ENCODE data around the gene BCAS4.

The BCAS4 gene, protein sequence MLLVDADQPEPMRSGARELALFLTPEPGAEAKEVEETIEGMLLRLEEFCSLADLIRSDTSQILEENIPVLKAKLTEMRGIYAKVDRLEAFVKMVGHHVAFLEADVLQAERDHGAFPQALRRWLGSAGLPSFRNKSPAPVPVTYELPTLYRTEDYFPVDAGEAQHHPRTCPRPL

DNA sequence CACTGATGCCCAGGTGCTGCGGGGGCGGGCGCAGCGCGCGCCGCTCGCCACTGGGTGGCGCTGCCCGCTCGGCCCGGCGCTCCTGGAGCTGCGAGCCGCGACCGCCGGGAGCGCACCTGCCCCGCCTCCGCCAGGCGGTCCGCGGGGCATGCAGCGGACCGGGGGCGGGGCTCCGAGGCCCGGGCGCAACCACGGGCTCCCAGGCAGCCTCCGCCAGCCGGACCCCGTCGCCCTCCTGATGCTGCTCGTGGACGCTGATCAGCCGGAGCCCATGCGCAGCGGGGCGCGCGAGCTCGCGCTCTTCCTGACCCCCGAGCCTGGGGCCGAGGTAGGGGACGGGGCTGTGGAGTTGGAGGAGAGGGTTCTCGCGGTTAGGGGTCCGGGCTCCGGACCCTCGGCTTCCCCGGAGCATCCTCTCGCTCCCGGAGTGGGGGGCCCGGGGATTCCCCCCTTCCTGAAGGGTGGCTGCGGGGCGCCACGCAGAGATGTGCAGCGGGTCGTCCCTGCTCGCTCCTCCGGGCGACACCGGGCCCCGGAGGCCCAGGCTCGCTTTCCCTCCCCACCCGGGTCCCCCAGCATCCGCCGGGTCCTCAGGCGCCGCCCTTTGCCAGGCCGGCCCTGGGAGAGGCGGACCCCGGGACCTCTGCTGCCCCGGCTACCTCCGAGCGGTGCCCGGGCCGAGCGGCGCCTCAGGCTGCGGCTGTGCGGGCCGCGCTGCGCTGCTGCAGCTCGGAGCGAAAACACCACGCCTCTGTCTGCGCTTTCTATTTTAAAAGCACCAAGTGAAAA lies at the start of gene BCAS4:
TSS of gene BCAS4 (plus strand) at position 216 of the 789 bp plus-strand sequence. CDS start at position 239, 23 bp downstream.
- no peak for TF ChIP-seq CREB1 (IDR thresholded peaks at IDR 0.05; ENCODE audit: low read depth)
- 0 out of 2 replicates have a peak, but pooled peaks have one; percentile 17 for TF ChIP-seq YY1 (IDR thresholded peaks at IDR 0.05; ENCODE audit: low read depth)
- no peak for TF ChIP-seq CEBPB (IDR thresholded peaks at IDR 0.05)
- TF ChIP-seq TEAD4 (IDR thresholded peaks at IDR 0.05) = no peak
- TF ChIP-seq RAD21 (IDR thresholded peaks at IDR 0.05; ENCODE audit: low read depth) = peak; percentile 69
- no peak for TF ChIP-seq EP300 (IDR thresholded peaks at IDR 0.05; ENCODE audit: borderline replicate concordance)
- TF ChIP-seq, protein P1, sequence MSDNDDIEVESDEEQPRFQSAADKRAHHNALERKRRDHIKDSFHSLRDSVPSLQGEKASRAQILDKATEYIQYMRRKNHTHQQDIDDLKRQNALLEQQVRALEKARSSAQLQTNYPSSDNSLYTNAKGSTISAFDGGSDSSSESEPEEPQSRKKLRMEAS (IDR thresholded peaks at IDR 0.05) = no peak
- TF ChIP-seq, protein P2, sequence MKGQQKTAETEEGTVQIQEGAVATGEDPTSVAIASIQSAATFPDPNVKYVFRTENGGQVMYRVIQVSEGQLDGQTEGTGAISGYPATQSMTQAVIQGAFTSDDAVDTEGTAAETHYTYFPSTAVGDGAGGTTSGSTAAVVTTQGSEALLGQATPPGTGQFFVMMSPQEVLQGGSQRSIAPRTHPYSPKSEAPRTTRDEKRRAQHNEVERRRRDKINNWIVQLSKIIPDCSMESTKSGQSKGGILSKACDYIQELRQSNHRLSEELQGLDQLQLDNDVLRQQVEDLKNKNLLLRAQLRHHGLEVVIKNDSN (IDR thresholded peaks at IDR 0.05) = no peak
- TF ChIP-seq, protein P3, sequence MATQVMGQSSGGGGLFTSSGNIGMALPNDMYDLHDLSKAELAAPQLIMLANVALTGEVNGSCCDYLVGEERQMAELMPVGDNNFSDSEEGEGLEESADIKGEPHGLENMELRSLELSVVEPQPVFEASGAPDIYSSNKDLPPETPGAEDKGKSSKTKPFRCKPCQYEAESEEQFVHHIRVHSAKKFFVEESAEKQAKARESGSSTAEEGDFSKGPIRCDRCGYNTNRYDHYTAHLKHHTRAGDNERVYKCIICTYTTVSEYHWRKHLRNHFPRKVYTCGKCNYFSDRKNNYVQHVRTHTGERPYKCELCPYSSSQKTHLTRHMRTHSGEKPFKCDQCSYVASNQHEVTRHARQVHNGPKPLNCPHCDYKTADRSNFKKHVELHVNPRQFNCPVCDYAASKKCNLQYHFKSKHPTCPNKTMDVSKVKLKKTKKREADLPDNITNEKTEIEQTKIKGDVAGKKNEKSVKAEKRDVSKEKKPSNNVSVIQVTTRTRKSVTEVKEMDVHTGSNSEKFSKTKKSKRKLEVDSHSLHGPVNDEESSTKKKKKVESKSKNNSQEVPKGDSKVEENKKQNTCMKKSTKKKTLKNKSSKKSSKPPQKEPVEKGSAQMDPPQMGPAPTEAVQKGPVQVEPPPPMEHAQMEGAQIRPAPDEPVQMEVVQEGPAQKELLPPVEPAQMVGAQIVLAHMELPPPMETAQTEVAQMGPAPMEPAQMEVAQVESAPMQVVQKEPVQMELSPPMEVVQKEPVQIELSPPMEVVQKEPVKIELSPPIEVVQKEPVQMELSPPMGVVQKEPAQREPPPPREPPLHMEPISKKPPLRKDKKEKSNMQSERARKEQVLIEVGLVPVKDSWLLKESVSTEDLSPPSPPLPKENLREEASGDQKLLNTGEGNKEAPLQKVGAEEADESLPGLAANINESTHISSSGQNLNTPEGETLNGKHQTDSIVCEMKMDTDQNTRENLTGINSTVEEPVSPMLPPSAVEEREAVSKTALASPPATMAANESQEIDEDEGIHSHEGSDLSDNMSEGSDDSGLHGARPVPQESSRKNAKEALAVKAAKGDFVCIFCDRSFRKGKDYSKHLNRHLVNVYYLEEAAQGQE (IDR thresholded peaks at IDR 0.05; ENCODE audit: low read depth) = no peak
- TF ChIP-seq ZBTB7A (IDR thresholded peaks at IDR 0.05; ENCODE audit: low read depth) = peak; percentile 84; the same call in 1 of the 2 replicates
- peak; percentile 98 for TF ChIP-seq EGR1 (IDR thresholded peaks at IDR 0.05)
- TF ChIP-seq TCF12 (IDR thresholded peaks at IDR 0.05; ENCODE audit: low read depth) = no peak
- TF ChIP-seq TAF1 (IDR thresholded peaks at IDR 0.05; ENCODE audit: low read depth) = peak; percentile 28; the same call in 1 of the 2 replicates

DNA sequence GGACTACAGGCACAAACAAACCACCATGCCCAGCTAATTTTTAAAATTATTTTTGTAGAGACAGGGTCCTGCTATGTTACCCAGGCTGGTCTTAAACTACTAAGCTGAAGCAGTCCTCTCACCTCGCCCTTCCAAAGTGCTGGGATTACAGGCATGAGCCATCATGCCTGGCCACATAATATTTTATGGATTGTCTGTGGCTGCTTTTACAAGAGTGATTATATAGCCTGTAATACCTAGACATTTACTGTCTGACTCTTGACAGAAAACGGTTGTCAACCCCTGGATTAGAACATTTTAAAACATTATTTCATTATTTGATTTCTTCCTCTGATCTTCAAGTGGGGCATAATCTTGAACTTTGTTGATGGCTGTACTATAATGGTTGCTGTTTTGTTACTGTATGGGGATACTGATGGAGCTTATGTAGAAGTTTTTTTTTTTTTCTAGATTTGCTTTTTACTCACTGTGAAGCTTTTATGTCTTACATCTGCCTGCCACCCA lies 49.2 kb upstream of the BCAS4 start:
- TF ChIP-seq EGR1 (IDR thresholded peaks at IDR 0.05) = no peak
- TF ChIP-seq ZBTB7A (IDR thresholded peaks at IDR 0.05; ENCODE audit: low read depth) = no peak
- no peak for TF ChIP-seq FOXM1 (IDR thresholded peaks at IDR 0.05; ENCODE audit: borderline replicate concordance, low read depth)
- TF ChIP-seq, protein P2 (IDR thresholded peaks at IDR 0.05) = no peak
- TF ChIP-seq CREB1 (IDR thresholded peaks at IDR 0.05; ENCODE audit: low read depth) = no peak
- no peak for TF ChIP-seq CEBPB (IDR thresholded peaks at IDR 0.05)
- no peak for TF ChIP-seq TAF1 (IDR thresholded peaks at IDR 0.05; ENCODE audit: low read depth)
- TF ChIP-seq YY1 (IDR thresholded peaks at IDR 0.05; ENCODE audit: low read depth) = no peak
- TF ChIP-seq NFIC (IDR thresholded peaks at IDR 0.05) = no peak
- TF ChIP-seq, protein P3 (IDR thresholded peaks at IDR 0.05; ENCODE audit: low read depth) = no peak
- TF ChIP-seq TEAD4 (IDR thresholded peaks at IDR 0.05) = no peak

DNA sequence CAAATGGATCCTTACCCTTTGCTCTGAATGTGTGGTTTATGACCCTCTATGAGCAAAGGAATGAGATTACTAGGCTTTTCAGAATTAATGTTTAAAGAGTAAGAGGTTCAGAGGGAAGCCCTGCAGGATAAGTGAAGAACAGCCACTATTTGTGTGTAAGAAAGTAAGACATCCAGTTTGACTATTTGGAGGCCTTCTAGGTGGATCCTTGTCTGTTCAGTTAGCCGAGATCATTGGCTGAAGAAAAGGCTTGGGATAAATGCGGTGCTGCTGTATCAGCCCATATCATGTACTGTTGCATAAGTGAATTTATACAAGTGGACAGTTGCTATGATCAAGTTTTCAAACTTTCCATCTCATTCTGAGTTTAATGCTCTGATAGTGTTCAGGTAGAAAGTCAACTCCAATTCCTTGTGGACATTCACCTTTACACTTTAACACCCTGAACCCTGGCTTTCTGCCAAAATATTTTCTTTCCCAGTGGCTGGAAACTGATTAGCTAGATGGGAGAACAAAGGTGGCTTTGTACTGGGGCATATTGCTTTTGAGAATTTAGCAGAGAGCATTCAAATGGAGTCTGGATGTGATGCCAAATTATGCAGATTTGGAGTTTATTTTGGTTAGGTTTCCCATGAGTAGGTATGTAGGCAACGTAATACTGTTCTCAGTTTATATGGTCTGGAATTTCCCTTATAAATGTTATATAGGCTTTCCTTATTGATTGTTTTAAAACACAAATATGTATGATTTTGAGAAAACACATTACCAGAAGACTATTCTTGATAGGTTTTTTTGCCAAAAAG lies 48.5 kb upstream of the BCAS4 start:
- TF ChIP-seq CEBPB (IDR thresholded peaks at IDR 0.05) = 0 out of 2 replicates have a peak, but pooled peaks have one; percentile 27
- TF ChIP-seq TEAD4 (IDR thresholded peaks at IDR 0.05) = peak; percentile 59
- TF ChIP-seq, protein P2 (IDR thresholded peaks at IDR 0.05) = no peak
- peak; percentile 49; the same call in 1 of the 2 replicates for TF ChIP-seq EP300 (IDR thresholded peaks at IDR 0.05; ENCODE audit: borderline replicate concordance)
- peak; percentile 90 for TF ChIP-seq NFIC (IDR thresholded peaks at IDR 0.05)
- TF ChIP-seq, protein P1 (IDR thresholded peaks at IDR 0.05) = no peak
- TF ChIP-seq TCF12 (IDR thresholded peaks at IDR 0.05; ENCODE audit: low read depth) = 0 out of 2 replicates have a peak, but pooled peaks have one; percentile 24

DNA sequence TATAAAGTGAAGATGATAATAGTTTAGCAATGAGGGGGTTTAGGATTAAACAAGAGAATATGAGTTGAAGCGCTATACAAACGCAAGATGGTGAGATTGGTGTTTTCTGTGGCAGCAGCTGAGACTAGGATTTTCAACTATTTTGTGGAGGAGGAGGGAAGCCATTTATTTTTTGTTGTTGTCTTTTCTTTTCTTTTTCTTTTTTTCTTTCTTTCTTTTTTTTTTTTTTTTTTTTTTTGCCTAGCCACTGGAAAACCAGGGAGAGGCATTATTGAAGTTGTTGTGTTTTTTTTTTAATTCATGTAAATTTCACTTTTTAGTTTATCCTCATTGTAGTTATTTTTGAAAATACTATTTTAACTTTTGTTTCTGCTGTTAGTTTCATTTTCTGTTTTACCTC lies 47.6 kb upstream of the BCAS4 start:
- TF ChIP-seq EP300 (IDR thresholded peaks at IDR 0.05; ENCODE audit: borderline replicate concordance) (no peak), TCF12 (IDR thresholded peaks at IDR 0.05; ENCODE audit: low read depth) (no peak), CREB1 (IDR thresholded peaks at IDR 0.05; ENCODE audit: low read depth) (no peak), YY1 (IDR thresholded peaks at IDR 0.05; ENCODE audit: low read depth) (no peak), TAF1 (IDR thresholded peaks at IDR 0.05; ENCODE audit: low read depth) (no peak), CEBPB (IDR thresholded peaks at IDR 0.05) (no peak), FOXM1 (IDR thresholded peaks at IDR 0.05; ENCODE audit: borderline replicate concordance, low read depth) (no peak), EGR1 (IDR thresholded peaks at IDR 0.05) (no peak), NFIC (IDR thresholded peaks at IDR 0.05) (no peak), TEAD4 (IDR thresholded peaks at IDR 0.05) (no peak), RAD21 (IDR thresholded peaks at IDR 0.05; ENCODE audit: low read depth) (no peak), ZBTB7A (IDR thresholded peaks at IDR 0.05; ENCODE audit: low read depth) (no peak)
- TF ChIP-seq, protein P1 (IDR thresholded peaks at IDR 0.05) = no peak
- TF ChIP-seq, protein P2 (IDR thresholded peaks at IDR 0.05) = no peak
- TF ChIP-seq, protein P3 (IDR thresholded peaks at IDR 0.05; ENCODE audit: low read depth) = no peak

All from Ishikawa (cell line).